Neural cell (in vitro differentiated cells): ENCODE measurements around the gene MAGED4B. TPM values are rescaled to one million over a fixed set of nuclear protein-coding genes. Genes with fewer than 3 reads are reported as not detected.

Experiments
- polyA plus RNA-seq: library from polyadenylated mRNA; depleted of rRNA; stranded (reverse); fragments of >200 nt; gene quantifications from 2 replicates; pipeline ENCODE4 v1.2.3, GENCODE V29; 2014
- small RNA-seq, 3 experiments: library from RNA; depleted of rRNA; stranded (forward); fragments of <200 nt; gene quantifications; one replicate each; pipeline ENCODE3, GENCODE V24; 2012

The MAGED4B gene
- polyA plus RNA-seq, 1 donor from 2014 or later, result 343 TPM

Small RNAs within 50 kb of the gene (small RNA-seq; reads per million reads assigned to genes)
- gene SNORA11E, result 0 reads per million in 3 experiments

Other genes starting within 250 kb of the MAGED4B start
- gene MAGED1, start 175.6 kb downstream of the MAGED4B start, polyA plus RNA-seq, result 378 and 408 TPM in 2 replicates
- gene MAGED4, start 115.7 kb upstream of the MAGED4B start, polyA plus RNA-seq, result 320 and 389 TPM in 2 replicates